H1 (cell line): ENCODE data around the gene CD47. TPM values are rescaled to one million over a fixed set of nuclear protein-coding genes. Genes with fewer than 3 reads are reported as not detected.

Experiments used
- CTCF ChIA-PET: fragments of 300-600 bp; sonication (Branson Sonifier 250); formaldehyde crosslinking; loops from one replicate; lab custom pipeline; 2021; ENCODE audit not compliant: partially characterized antibody; lab: Charles Lee
- POLR2A ChIA-PET: fragments of 300-600 bp; sonication (Branson Sonifier 250); formaldehyde crosslinking; loops from one replicate; lab custom pipeline; 2021; ENCODE audit warnings: inconsistent platforms; ENCODE audit not compliant: partially characterized antibody; lab: Charles Lee
- DNase-seq, 2 experiments: peaks; one replicate each; pipeline versions ENCODE4 v3.0.0 to v3.0.0-alpha.2; 2010 to 2022; ENCODE audit warnings: low spot score in 2 of 2, low read depth in 1 of 2, mixed read lengths in 1 of 2
- FAIRE-seq: peaks from 2 replicates; lab custom pipeline; 2011; peaks lifted over from hg19 to GRCh38; lab: Jason Lieb, UNC
- H2AFZ ChIP-seq: 2 replicates; pipeline ENCODE4 v1.8.1; 2012; ENCODE audit warnings: low read length, inconsistent platforms
- H2AK5ac ChIP-seq: 2 replicates; pipeline ENCODE4 v1.6.1; 2013; ENCODE audit warnings: low read depth, low read length
- H2BK120ac ChIP-seq: replicated peaks from 2 replicates; pipeline ENCODE3; 2013; ENCODE audit warnings: low read depth, low read length, inconsistent platforms
- H2BK12ac ChIP-seq: 2 replicates; pipeline ENCODE4 v1.6.1; 2013; ENCODE audit warnings: low read depth, low read length
- H2BK15ac ChIP-seq: 2 replicates; pipeline ENCODE4 v1.6.1; 2013; ENCODE audit warnings: low read length
- H2BK20ac ChIP-seq: 2 replicates; pipeline ENCODE4 v1.6.1; 2013; ENCODE audit warnings: low read length
- H2BK5ac ChIP-seq: 2 replicates; pipeline ENCODE4 v1.6.1; 2013; ENCODE audit warnings: low read depth, low read length
- H3K14ac ChIP-seq: 2 replicates; pipeline ENCODE4 v1.6.1; 2013; ENCODE audit warnings: inconsistent platforms; ENCODE audit not compliant: insufficient read length
- H3K18ac ChIP-seq: 2 replicates; pipeline ENCODE4 v1.6.1; 2013; ENCODE audit warnings: low read length; ENCODE audit errors: extremely low read depth
- H3K23ac ChIP-seq: 2 replicates; pipeline ENCODE4 v1.6.1; 2013; ENCODE audit warnings: inconsistent platforms; ENCODE audit not compliant: insufficient read length
- H3K23me2 ChIP-seq: 2 replicates; pipeline ENCODE4 v1.6.1; 2013; ENCODE audit warnings: low read depth, low read length
- H3K27ac ChIP-seq: 2 replicates; pipeline ENCODE4 v1.6.1; 2011; ENCODE audit warnings: low read depth, low read length, inconsistent platforms
- H3K27me3 ChIP-seq, 4 experiments: replicated peaks in 1 of 4; 1 replicate in 1 of 4; 2 replicates in 3 of 4; pipeline versions ENCODE4 v1.6.1 to v1.8.1; 2011 to 2013; ENCODE audit warnings: low read length in 3 of 4, mild to moderate bottlenecking in 3 of 4, inconsistent platforms in 2 of 4, mixed read lengths in 2 of 4, moderate library complexity in 1 of 4; ENCODE audit not compliant: control insufficient read depth in 3 of 4, insufficient read depth in 3 of 4; ENCODE audit errors: extremely low read depth in 1 of 4
- H3K36me3 ChIP-seq, 4 experiments: 2 replicates each; pipeline versions ENCODE4 v1.6.1 to v1.8.1; 2011 to 2013; ENCODE audit warnings: mild to moderate bottlenecking in 4 of 4, low read length in 3 of 4, moderate library complexity in 2 of 4, control low read depth in 1 of 4, inconsistent platforms in 1 of 4; ENCODE audit not compliant: insufficient read depth in 4 of 4, control insufficient read depth in 2 of 4
- H3K4ac ChIP-seq: replicated peaks from 2 replicates; pipeline ENCODE3; 2013; ENCODE audit warnings: low read length, low read depth, mixed read lengths, inconsistent platforms; ENCODE audit not compliant: insufficient read length
- H3K4me1 ChIP-seq, 4 experiments: replicated peaks in 1 of 4; 1 replicate in 1 of 4; 2 replicates in 3 of 4; pipeline versions ENCODE4 v1.6.1 to v1.8.1; 2011 to 2013; ENCODE audit warnings: low read length in 3 of 4, inconsistent platforms in 2 of 4, mixed read lengths in 1 of 4; ENCODE audit not compliant: insufficient read depth in 4 of 4, control insufficient read depth in 3 of 4
- H3K4me2 ChIP-seq, 2 experiments: 2 replicates each; pipeline versions ENCODE4 v1.6.1 to v1.8.1; 2011 to 2013; ENCODE audit warnings: low read depth in 2 of 2, low read length in 2 of 2, control low read depth in 1 of 2, inconsistent platforms in 1 of 2, mild to moderate bottlenecking in 1 of 2; ENCODE audit not compliant: insufficient read depth in 1 of 2
- H3K4me3 ChIP-seq, 4 experiments: fragments of 200-600, 300-600 bp in 1 of 4; sonication (generic), shearing (Covaris generic), sonication (Bioruptor Twin) in 1 of 4; 2 replicates each; pipeline versions ENCODE4 v1.5.1 to v1.8.1; 2011 to 2016; ENCODE audit warnings: low read length in 4 of 4, low read depth in 3 of 4, control low read depth in 2 of 4, inconsistent platforms in 2 of 4, mild to moderate bottlenecking in 2 of 4, mixed read lengths in 1 of 4, moderate library complexity in 1 of 4; ENCODE audit not compliant: insufficient read depth in 2 of 4; ENCODE audit errors: extremely low read depth in 1 of 4
- H3K56ac ChIP-seq: replicated peaks from 2 replicates; pipeline ENCODE3; 2013; ENCODE audit warnings: low read depth, mild to moderate bottlenecking, mixed read lengths, low read length, inconsistent platforms; ENCODE audit not compliant: insufficient read length
- H3K79me1 ChIP-seq: 2 replicates; pipeline ENCODE4 v1.6.1; 2013; ENCODE audit warnings: low read depth, low read length, control low read depth
- H3K79me2 ChIP-seq, 2 experiments: 2 replicates each; pipeline versions ENCODE4 v1.6.1 to v1.8.1; 2012 to 2013; ENCODE audit warnings: low read length in 2 of 2, mild to moderate bottlenecking in 2 of 2, inconsistent platforms in 1 of 2; ENCODE audit not compliant: insufficient read depth in 2 of 2, control insufficient read depth in 1 of 2
- H3K9ac ChIP-seq, 4 experiments: replicated peaks in 1 of 4; 1 replicate in 1 of 4; 2 replicates in 3 of 4; pipeline versions ENCODE4 v1.6.1 to v1.8.1; 2011 to 2013; ENCODE audit warnings: low read depth in 3 of 4, low read length in 3 of 4, control low read depth in 2 of 4, mild to moderate bottlenecking in 2 of 4, moderate library complexity in 2 of 4, inconsistent platforms in 1 of 4; ENCODE audit errors: extremely low read depth in 1 of 4
- H3K9me3 ChIP-seq, 2 experiments: 2 replicates each; pipeline versions ENCODE4 v1.6.1 to v1.8.1; 2012 to 2013; ENCODE audit warnings: mild to moderate bottlenecking in 2 of 2, moderate library complexity in 2 of 2, control low read depth in 1 of 2, inconsistent platforms in 1 of 2, low read depth in 1 of 2, low read length in 1 of 2, mixed read lengths in 1 of 2; ENCODE audit not compliant: insufficient read depth in 2 of 2
- H4K20me1 ChIP-seq, 2 experiments: replicated peaks in 1 of 2; 2 replicates each; pipeline versions ENCODE3 to v1.8.1; 2011 to 2013; ENCODE audit warnings: inconsistent platforms in 2 of 2, low read length in 2 of 2, mild to moderate bottlenecking in 1 of 2; ENCODE audit not compliant: insufficient read depth in 2 of 2, control insufficient read depth in 1 of 2
- H4K5ac ChIP-seq: 2 replicates; pipeline ENCODE4 v1.6.1; 2013; ENCODE audit warnings: low read length, low read depth, mixed read lengths, inconsistent platforms; ENCODE audit not compliant: insufficient read length
- H4K8ac ChIP-seq: 2 replicates; pipeline ENCODE4 v1.8.0; 2013; ENCODE audit warnings: mild to moderate bottlenecking, moderate library complexity, low read length, inconsistent platforms; ENCODE audit not compliant: insufficient read depth; ENCODE audit errors: extremely low read depth
- H4K91ac ChIP-seq: replicated peaks from 2 replicates; pipeline ENCODE3; 2013; ENCODE audit warnings: low read length, mixed read lengths, inconsistent platforms; ENCODE audit not compliant: insufficient read length
- ASH2L ChIP-seq: fragments of 200-600, 300-600 bp; sonication (generic); IDR thresholded peaks from one replicate; pipeline ENCODE4 v1.7.1; 2017; ENCODE audit warnings: low read length
- ATF2 ChIP-seq: IDR thresholded peaks from 2 replicates; pipeline ENCODE4 v1.6.1; 2012; ENCODE audit warnings: low read length, inconsistent platforms
- BACH1 ChIP-seq: IDR thresholded peaks from 2 replicates; pipeline ENCODE4 v1.6.1; 2012; ENCODE audit warnings: low read length, improper control_type of control experiment
- CREB1 ChIP-seq: IDR thresholded peaks from 2 replicates; pipeline ENCODE4 v1.6.1; 2012; ENCODE audit warnings: inconsistent platforms
- E2F6 ChIP-seq: IDR thresholded peaks from 2 replicates; pipeline ENCODE4 v1.6.1; 2012; ENCODE audit warnings: inconsistent platforms
- FOSL1 ChIP-seq: IDR thresholded peaks from 2 replicates; pipeline ENCODE4 v1.6.1; 2011; ENCODE audit warnings: mild to moderate bottlenecking, low read depth, low read length, moderate library complexity; ENCODE audit not compliant: insufficient read depth
- HDAC6 ChIP-seq: IDR thresholded peaks from one replicate; pipeline ENCODE4 v1.7.1; 2012; ENCODE audit warnings: low read depth, mild to moderate bottlenecking, inconsistent platforms, low read length, moderate library complexity
- KDM1A ChIP-seq: fragments of 200-600, 300-600 bp; sonication (generic); IDR thresholded peaks from 2 replicates; pipeline ENCODE4 v1.7.1; 2016; ENCODE audit warnings: mild to moderate bottlenecking, low read length, borderline replicate concordance
- NRF1 ChIP-seq: IDR thresholded peaks from 2 replicates; pipeline ENCODE4 v1.6.1; 2011; ENCODE audit warnings: mild to moderate bottlenecking, low read depth, low read length, improper control_type of control experiment
- SIN3A ChIP-seq, 2 experiments: IDR thresholded peaks in 1 of 2; conservative IDR thresholded peaks in 1 of 2; 2 replicates each; pipeline ENCODE4 v1.6.1; 2011 to 2012; ENCODE audit warnings: low read length in 2 of 2, improper control_type of control experiment in 1 of 2, low read depth in 1 of 2, mild to moderate bottlenecking in 1 of 2
- SRF ChIP-seq: IDR thresholded peaks from 2 replicates; pipeline ENCODE4 v1.6.1; 2011; ENCODE audit warnings: mild to moderate bottlenecking, low read depth, low read length, moderate library complexity
- SUZ12 ChIP-seq: fragments of 200-600 bp; sonication (generic); IDR thresholded peaks from 2 replicates; pipeline ENCODE4 v1.6.1; 2012; ENCODE audit warnings: mild to moderate bottlenecking, inconsistent platforms, low read length, moderate library complexity, mixed read lengths
- YY1 ChIP-seq: IDR thresholded peaks from 2 replicates; pipeline ENCODE4 v1.6.1; 2011; ENCODE audit warnings: low read depth, mild to moderate bottlenecking, low read length
- WGBS, 2 experiments: shearing (Covaris generic) in 1 of 2; methylation state at CpG; one replicate each; pipeline versions ENCODE4 v1.1.6 to v1.1.7; 2013 to 2015; ENCODE audit warnings: low lambda C conversion rate in 2 of 2, mixed read lengths in 2 of 2, inconsistent platforms in 1 of 2, low coverage in 1 of 2, missing lambda C conversion rate in 1 of 2; ENCODE audit not compliant: insufficient replicate concordance in 2 of 2, insufficient coverage in 1 of 2, insufficient read length in 1 of 2; ENCODE audit errors: extremely low coverage in 1 of 2, missing lambda C conversion rate in 1 of 2; 5-methylcytosine and 5-hydroxymethylcytosine counted together
- polyA plus RNA-seq, 7 experiments: library from polyadenylated mRNA; depleted of rRNA in 3 of 7; stranded (reverse) in 5 of 7; unstranded in 2 of 7; fragments of >200 nt in 5 of 7; fragments of 200-250 nt in 2 of 7; gene quantifications; 1 replicate in 5 of 7; 2 replicates in 1 of 7; 4 replicates in 1 of 7; pipeline versions ENCODE4 v1.2.1 to v1.2.3, GENCODE V29; 2011 to 2013; ENCODE audit warnings: missing spikeins in 2 of 7, mixed read lengths in 2 of 7
- total RNA-seq: library from RNA; stranded (reverse); fragmentation: NEBNext Ultra II Directional; extraction: Animal tissue kit (Norgen Biotek cat#: 25700); gene quantifications from 2 replicates; pipeline ENCODE4 v1.2.1, GENCODE V29; 2021

CD47 gene
- total and polyA plus RNA-seq, 2 of the 8 experiments (the other 6 are each of a cell fraction or from before 2014, with no cell fraction given): 14.4 to 19.3 TPM

- Histone ChIP-seq H2BK12ac (no peak overlapping the region), H2BK5ac (no peak overlapping the region), H4K91ac (no peak overlapping the region), H3K79me1 (no peaks in the 10 kb centered on the region), H2BK20ac (no peak overlapping the region), H3K79me2 (no peaks in the 10 kb centered on the region), H3K23me2 (no peaks in the 10 kb centered on the region; the same call in 1 of the 2 replicates), H3K56ac (no peak overlapping the region), H3K27me3 (no peaks in the 10 kb centered on the region), H4K5ac (no peak overlapping the region), H2AFZ (no peak overlapping the region), H3K4me1 (no peaks in the 10 kb centered on the region), H3K4ac (no peak overlapping the region), H2BK15ac (no peak overlapping the region), H3K14ac (no peak overlapping the region), H3K9ac (no peak overlapping the region; a peak in 1 of 7 replicates), H3K4me3 (no peak overlapping the region), H3K18ac (no peak overlapping the region), H3K9me3 (no peaks in the 10 kb centered on the region), H3K23ac (no peak overlapping the region), H2AK5ac (no peak overlapping the region), H3K27ac (no peak overlapping the region), H4K8ac (no peak overlapping the region), H4K20me1 (no peaks in the 10 kb centered on the region), H3K4me2 (no peak overlapping the region), H3K36me3 (no peaks in the 10 kb centered on the region), H2BK120ac (no peak overlapping the region)
- no peak for DNase-seq
- FAIRE-seq: no peak
- POLR2A ChIA-PET: no interaction called here
- 89% methylated on average over 1 of the region's 1 CpG; no CpG with 5 or more reads in 1 of the 2 experiments for WGBS, 2 experiments
- CTCF ChIA-PET: interaction anchor here (2.2 kb wide), 1 partner anchor 141 kb away, joined by 9 read pairs; no protein-coding TSS in a partner anchor
- TF ChIP-seq ASH2L (no peak), BACH1 (no peak), NRF1 (no peak), SUZ12 (no peak), E2F6 (no peak), SIN3A (conservative IDR thresholded peaks at IDR 0.05 in 1 of 2, IDR thresholded peaks at IDR 0.05 in 1 of 2; ENCODE audit: low read depth in 1 of 2, low read length in 2 of 2) (no peak), ATF2 (no peak), FOSL1 (no peak), KDM1A (no peak), SRF (no peak), YY1 (no peak), HDAC6 (no peak), CREB1 (no peak)
Observed at GRCh38 chr3:108079043-108079442, 11.8 kb downstream of the CD47 start.
